ENCODE measurements around the gene CYGB.
"Not testable (repeated sequence)": the region's sequence is repeated elsewhere in the genome, so short reads cannot be mapped to it uniquely, and the experiment has no call there.

The CYGB gene

DNA sequence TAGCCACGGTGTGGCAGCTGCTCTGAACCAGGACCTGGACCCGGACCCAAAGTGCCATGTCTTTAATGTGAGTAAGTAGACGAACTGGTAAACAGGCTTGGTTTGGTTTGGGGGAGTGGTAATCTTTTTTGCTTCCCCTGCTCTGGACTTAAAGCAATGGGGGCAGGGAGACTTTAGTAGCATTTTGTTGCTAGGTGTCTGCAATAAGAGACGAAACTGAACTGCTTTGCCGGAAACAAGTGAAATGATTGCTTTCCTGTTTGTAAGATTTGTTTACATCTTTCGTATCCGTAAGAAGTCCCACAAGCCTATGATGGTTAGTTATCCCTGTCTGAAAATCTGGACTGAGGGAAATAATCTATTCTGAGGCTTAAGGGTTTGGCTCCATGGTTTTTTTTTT is 23.8 kb upstream of the CYGB start:
- Histone ChIP-seq H3K27ac (no peak overlapping the region), H3K36me3 (replicated peaks) (peaks cover 49% of the 10 kb centered on the region), H3K4me3 (ENCODE audit: low read depth, low read length) (peak overlapping the region; percentile 6), H3K27me3 (replicated peaks) (no peaks in the 10 kb centered on the region)
- no peak for DNase-seq
- TF ChIP-seq CTCF (IDR thresholded peaks at IDR 0.05; ENCODE audit: low read depth, low read length, missing control alignments): no peak
- in situ Hi-C loops (cut with HindIII; ENCODE audit: low pct_ligation_motif_present, low sequenced_read_pairs): no loop called here

GRCh38 chr17:76560877-76561221 is 23.3 kb upstream of the CYGB start:
- H3K27me3 ChIP-seq (replicated peaks): no peaks in the 10 kb centered on the region
- no peak for DNase-seq
- H3K36me3 ChIP-seq (replicated peaks): peaks cover 47% of the 10 kb centered on the region
- TF ChIP-seq CTCF (IDR thresholded peaks at IDR 0.05; ENCODE audit: low read depth, low read length, missing control alignments): no peak
- H3K4me3 ChIP-seq (ENCODE audit: low read depth, low read length): peak overlapping the region; percentile 6
- in situ Hi-C loops (cut with HindIII; ENCODE audit: low pct_ligation_motif_present, low sequenced_read_pairs): no loop called here
- no peak overlapping the region for H3K27ac ChIP-seq

- Histone ChIP-seq H3K27ac (no peak overlapping the region), H3K4me3 (ENCODE audit: low read depth, low read length) (peak overlapping the region; percentile 3)
Observed at GRCh38 chr17:76560036-76560876, 22.7 kb upstream of the CYGB start.

GRCh38 chr17:76559460-76559859 is 22.0 kb upstream of the CYGB start:
- in situ Hi-C loops (cut with HindIII; ENCODE audit: low pct_ligation_motif_present, low sequenced_read_pairs); DNase-seq: not testable (repeated sequence)
- peak overlapping the region; percentile 98 for H3K4me3 ChIP-seq (ENCODE audit: low read depth, low read length)

More at GRCh38 chr17:76560036-76560876, 22.7 kb upstream of the CYGB start:
- Histone ChIP-seq H3K36me3 (replicated peaks) (peaks cover 41% of the 10 kb centered on the region), H3K27me3 (replicated peaks) (no peaks in the 10 kb centered on the region)
- no peak for DNase-seq
- no peak for TF ChIP-seq CTCF (IDR thresholded peaks at IDR 0.05; ENCODE audit: low read depth, low read length, missing control alignments)
- in situ Hi-C loops (cut with HindIII; ENCODE audit: low pct_ligation_motif_present, low sequenced_read_pairs): no loop called here

GRCh38 chr17:76558198-76559095 is 20.9 kb upstream of the CYGB start:
- in situ Hi-C loops (cut with HindIII; ENCODE audit: low pct_ligation_motif_present, low sequenced_read_pairs): no loop called here
- H3K27me3 ChIP-seq (replicated peaks): no peaks in the 10 kb centered on the region
- no peak for DNase-seq
- peak overlapping the region; percentile 92 for H3K27ac ChIP-seq
- peaks cover 36% of the 10 kb centered on the region for H3K36me3 ChIP-seq (replicated peaks)
- peak overlapping the region; percentile 98 for H3K4me3 ChIP-seq (ENCODE audit: low read depth, low read length)
- peak; percentile 68 for TF ChIP-seq CTCF (IDR thresholded peaks at IDR 0.05; ENCODE audit: low read depth, low read length, missing control alignments)

More at GRCh38 chr17:76559460-76559859, 22.0 kb upstream of the CYGB start:
- H3K36me3 ChIP-seq (replicated peaks): peaks cover 38% of the 10 kb centered on the region
- not testable (repeated sequence) for H3K27ac ChIP-seq; H3K27me3 ChIP-seq (replicated peaks)

Measured in brain microvascular endothelial cell (primary cell).